ENCODE results near the gene CLIC4.

CLIC4 gene

GRCh38 chr1:24849672-24850295 is 104.5 kb downstream of the CLIC4 start:
- TF ChIP-seq CTCF (conservative IDR thresholded peaks at IDR 0.05; ENCODE audit: low read length) (peak; percentile 80), EZH2phosphoT487 (IDR thresholded peaks at IDR 0.05; ENCODE audit: borderline replicate concordance) (no peak)

GRCh38 chr1:24850328-24850920 is 105.2 kb downstream of the CLIC4 start:
- H3K4me1 ChIP-seq (ENCODE audit: insufficient read depth, low read length, poor library complexity, severe bottlenecking): peaks cover 53% of the 10 kb centered on the region
- H3K79me2 ChIP-seq (ENCODE audit: insufficient read depth, low read length): no peaks in the 10 kb centered on the region
- H3K4me2 ChIP-seq (ENCODE audit: low read depth, low read length, poor library complexity, severe bottlenecking): peak overlapping the region; percentile 82
- no peak overlapping the region for H3K4me3 ChIP-seq (ENCODE audit: low read length, poor library complexity, severe bottlenecking)
- H3K27me3 ChIP-seq (ENCODE audit: insufficient read depth, low read length, poor library complexity, severe bottlenecking): no peaks in the 10 kb centered on the region
- no peaks in the 10 kb centered on the region for H4K20me1 ChIP-seq (ENCODE audit: insufficient read depth, low read length, poor library complexity, severe bottlenecking)
- no peaks in the 10 kb centered on the region for H3K9me3 ChIP-seq (ENCODE audit: insufficient read depth, low read depth, low read length)
- peak overlapping the region; percentile 85 for H3K9ac ChIP-seq (ENCODE audit: low read depth, low read length, poor library complexity, severe bottlenecking)
- H2AFZ ChIP-seq (ENCODE audit: low read length): no peak overlapping the region
- H3K36me3 ChIP-seq (ENCODE audit: insufficient read depth, low read length): no peaks in the 10 kb centered on the region; the same call in 1 of the 2 replicates
- H3K9me2 ChIP-seq (replicated peaks; ENCODE audit: low read depth, low read length): no peaks in the 10 kb centered on the region
- H3F3A ChIP-seq (ENCODE audit: low read depth): peaks cover 11% of the 10 kb centered on the region
- TF ChIP-seq EZH2phosphoT487 (IDR thresholded peaks at IDR 0.05; ENCODE audit: borderline replicate concordance) (no peak), CTCF (conservative IDR thresholded peaks at IDR 0.05; ENCODE audit: low read length) (no peak)

More at GRCh38 chr1:24849672-24850295, 104.5 kb downstream of the CLIC4 start:
- Histone ChIP-seq H3K36me3 (ENCODE audit: insufficient read depth, low read length) (no peaks in the 10 kb centered on the region; the same call in 1 of the 2 replicates), H3K79me2 (ENCODE audit: insufficient read depth, low read length) (no peaks in the 10 kb centered on the region), H3F3A (ENCODE audit: low read depth) (peaks cover 11% of the 10 kb centered on the region), H3K9me3 (ENCODE audit: insufficient read depth, low read depth, low read length) (no peaks in the 10 kb centered on the region), H3K9me2 (replicated peaks; ENCODE audit: low read depth, low read length) (no peaks in the 10 kb centered on the region), H3K9ac (ENCODE audit: low read depth, low read length, poor library complexity, severe bottlenecking) (peak overlapping the region; percentile 85), H2AFZ (ENCODE audit: low read length) (no peak overlapping the region), H3K4me2 (ENCODE audit: low read depth, low read length, poor library complexity, severe bottlenecking) (peak overlapping the region; percentile 82), H3K27me3 (ENCODE audit: insufficient read depth, low read length, poor library complexity, severe bottlenecking) (no peaks in the 10 kb centered on the region), H3K4me1 (ENCODE audit: insufficient read depth, low read length, poor library complexity, severe bottlenecking) (peaks cover 53% of the 10 kb centered on the region), H4K20me1 (ENCODE audit: insufficient read depth, low read length, poor library complexity, severe bottlenecking) (no peaks in the 10 kb centered on the region), H3K4me3 (ENCODE audit: low read length, poor library complexity, severe bottlenecking) (peak overlapping the region; percentile 72)

GRCh38 chr1:24853649-24854048 is 108.4 kb downstream of the CLIC4 start:
- Histone ChIP-seq H3K27me3 (ENCODE audit: insufficient read depth, low read length, poor library complexity, severe bottlenecking) (no peaks in the 10 kb centered on the region), H3K9me2 (replicated peaks; ENCODE audit: low read depth, low read length) (no peaks in the 10 kb centered on the region), H2AFZ (ENCODE audit: low read length) (no peak overlapping the region), H3K4me1 (ENCODE audit: insufficient read depth, low read length, poor library complexity, severe bottlenecking) (peaks cover 40% of the 10 kb centered on the region), H3K36me3 (ENCODE audit: insufficient read depth, low read length) (no peaks in the 10 kb centered on the region), H3K9ac (ENCODE audit: low read depth, low read length, poor library complexity, severe bottlenecking) (no peak overlapping the region), H3K4me3 (ENCODE audit: low read length, poor library complexity, severe bottlenecking) (no peak overlapping the region), H3F3A (ENCODE audit: low read depth) (peaks cover 4% of the 10 kb centered on the region; the same call in 1 of the 2 replicates), H3K4me2 (ENCODE audit: low read depth, low read length, poor library complexity, severe bottlenecking) (no peak overlapping the region), H3K9me3 (ENCODE audit: insufficient read depth, low read depth, low read length) (no peaks in the 10 kb centered on the region), H3K79me2 (ENCODE audit: insufficient read depth, low read length) (no peaks in the 10 kb centered on the region), H4K20me1 (ENCODE audit: insufficient read depth, low read length, poor library complexity, severe bottlenecking) (no peaks in the 10 kb centered on the region)
- TF ChIP-seq CTCF (conservative IDR thresholded peaks at IDR 0.05; ENCODE audit: low read length): no peak
- no peak for TF ChIP-seq EZH2phosphoT487 (IDR thresholded peaks at IDR 0.05; ENCODE audit: borderline replicate concordance)
